ENCODE measurements around the gene RAPGEF1.

GRCh38 chr9:131682261-131682660, 57.6 kb downstream of the RAPGEF1 start:
- TF ChIP-seq CTCF (IDR thresholded peaks at IDR 0.05), result no peak
- no peak for TF ChIP-seq POLR2A (IDR thresholded peaks at IDR 0.05)
